Chondrocyte (in vitro differentiated cells): ENCODE measurements around the gene PTK7. TPM values are rescaled to one million over a fixed set of nuclear protein-coding genes. Genes with fewer than 3 reads are reported as not detected.
A peak's percentile ranks its signal among the peaks of the same experiment; 100 is the strongest.

ENCODE experiments used
- DNase-seq: peaks from one replicate; pipeline ENCODE4 v3.0.0; 2021; ENCODE audit warnings: mixed read lengths, low spot score
- H3K27ac Mint-ChIP-seq: one replicate; pipeline ENCODE4 v1.8.0; 2021; ENCODE audit warnings: mild to moderate bottlenecking, moderate library complexity, mixed read lengths; ENCODE audit not compliant: unreplicated experiment
- H3K27me3 Mint-ChIP-seq: 2 replicates; pipeline ENCODE4 v1.8.0; 2021; ENCODE audit warnings: low read depth, mixed read lengths
- H3K36me3 Mint-ChIP-seq: 2 replicates; pipeline ENCODE4 v1.8.0; 2021; ENCODE audit warnings: low read depth, mixed read lengths
- H3K4me1 Mint-ChIP-seq: 2 replicates; pipeline ENCODE4 v1.8.0; 2021; ENCODE audit warnings: low read depth, mild to moderate bottlenecking, mixed read lengths
- H3K4me3 Mint-ChIP-seq: one replicate; pipeline ENCODE4 v1.8.0; 2021; ENCODE audit warnings: mild to moderate bottlenecking, moderate library complexity, mixed read lengths; ENCODE audit not compliant: unreplicated experiment
- H3K9me3 Mint-ChIP-seq: 2 replicates; pipeline ENCODE4 v1.8.0; 2021; ENCODE audit warnings: low read depth, mixed read lengths
- CTCF ChIP-seq: fragments of 200-600 bp; sonication (generic); IDR thresholded peaks from 2 replicates; pipeline ENCODE4 v1.5.0; 2021; ENCODE audit warnings: antibody characterized with exemption, mild to moderate bottlenecking, moderate library complexity
- total RNA-seq: library from RNA; stranded (reverse); gene quantifications from 3 replicates; pipeline ENCODE4 v1.2.1, GENCODE V29; 2021

PTK7 gene
- total RNA-seq, 1 donor from 2014 or later: 288 TPM

DNA sequence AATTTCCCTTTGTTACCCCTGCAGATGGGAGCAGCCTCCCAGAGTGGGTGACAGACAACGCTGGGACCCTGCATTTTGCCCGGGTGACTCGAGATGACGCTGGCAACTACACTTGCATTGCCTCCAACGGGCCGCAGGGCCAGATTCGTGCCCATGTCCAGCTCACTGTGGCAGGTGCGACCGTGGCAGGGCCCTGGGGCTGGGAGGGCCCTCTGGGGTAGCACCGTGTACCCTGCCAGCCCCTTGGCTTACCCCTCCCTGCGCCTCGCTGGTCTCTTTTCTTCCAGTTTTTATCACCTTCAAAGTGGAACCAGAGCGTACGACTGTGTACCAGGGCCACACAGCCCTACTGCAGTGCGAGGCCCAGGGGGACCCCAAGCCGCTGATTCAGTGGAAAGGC is 65.5 kb downstream of the PTK7 start:
- TF ChIP-seq CTCF: no peak
- H3K4me1 Mint-ChIP-seq: peaks cover 11% of the 10 kb centered on the region
- no peaks in the 10 kb centered on the region for H3K9me3 Mint-ChIP-seq
- H3K4me3 Mint-ChIP-seq: no peak overlapping the region
- no peak overlapping the region for H3K27ac Mint-ChIP-seq
- no peaks in the 10 kb centered on the region for H3K27me3 Mint-ChIP-seq
- peaks cover 16% of the 10 kb centered on the region for H3K36me3 Mint-ChIP-seq
- no peak for DNase-seq

DNA sequence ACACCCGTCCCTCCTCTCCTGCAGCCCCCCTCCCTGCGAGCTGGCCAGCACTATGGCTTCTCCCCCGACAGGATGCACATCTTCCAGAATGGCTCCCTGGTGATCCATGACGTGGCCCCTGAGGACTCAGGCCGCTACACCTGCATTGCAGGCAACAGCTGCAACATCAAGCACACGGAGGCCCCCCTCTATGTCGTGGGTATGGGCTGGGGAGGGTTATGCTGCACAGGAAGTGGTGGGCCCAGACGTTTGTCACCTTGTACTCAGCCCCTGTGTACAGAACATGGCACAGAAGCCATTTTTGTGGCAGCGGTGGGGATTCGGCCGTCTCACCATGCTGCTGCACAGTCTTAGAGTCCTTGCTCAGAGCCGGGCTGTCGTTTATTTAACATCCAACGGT is 66.0 kb downstream of the PTK7 start:
- H3K27ac Mint-ChIP-seq: no peak overlapping the region
- H3K4me3 Mint-ChIP-seq: no peak overlapping the region
- DNase-seq: no peak
- H3K4me1 Mint-ChIP-seq: peaks cover 11% of the 10 kb centered on the region
- no peaks in the 10 kb centered on the region for H3K27me3 Mint-ChIP-seq
- H3K36me3 Mint-ChIP-seq: peaks cover 14% of the 10 kb centered on the region
- TF ChIP-seq CTCF: no peak
- no peaks in the 10 kb centered on the region for H3K9me3 Mint-ChIP-seq

DNA sequence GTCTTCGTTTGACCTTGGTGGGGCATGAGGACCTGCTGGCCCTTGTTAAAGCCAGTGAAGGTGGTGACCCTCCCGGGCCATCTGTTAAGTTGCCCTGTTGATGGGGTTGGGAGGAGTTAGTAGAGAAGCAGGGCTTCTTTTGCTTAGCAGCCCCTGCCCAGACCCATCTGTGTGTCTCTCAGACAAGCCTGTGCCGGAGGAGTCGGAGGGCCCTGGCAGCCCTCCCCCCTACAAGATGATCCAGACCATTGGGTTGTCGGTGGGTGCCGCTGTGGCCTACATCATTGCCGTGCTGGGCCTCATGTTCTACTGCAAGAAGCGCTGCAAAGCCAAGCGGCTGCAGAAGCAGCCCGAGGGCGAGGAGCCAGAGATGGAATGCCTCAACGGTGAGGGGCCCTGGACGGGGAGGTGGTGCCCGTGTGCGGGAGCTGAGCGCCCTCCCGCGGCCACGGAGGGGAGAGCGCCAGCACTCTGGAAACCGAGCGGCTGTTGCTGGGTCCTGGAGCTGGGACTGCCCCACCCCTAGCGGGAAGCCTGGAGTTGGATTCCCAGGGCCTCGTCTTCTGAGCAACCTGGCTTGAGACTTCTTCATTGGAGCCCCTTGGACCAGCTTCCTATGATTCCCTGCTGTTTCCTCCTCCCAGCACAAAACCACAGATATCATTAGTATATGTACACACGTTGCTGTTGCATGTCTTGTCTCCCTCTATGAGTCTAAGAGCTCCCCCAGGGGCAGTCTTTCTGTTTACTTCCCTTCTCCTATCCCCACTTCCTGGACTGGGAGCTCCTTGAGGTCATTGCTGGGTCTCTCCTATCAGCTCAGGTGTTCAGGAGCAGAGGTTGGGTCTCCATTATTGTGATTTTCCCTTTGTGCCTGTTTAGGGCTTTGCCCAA is 67.4 kb downstream of the PTK7 start:
- peak; percentile 97 for TF ChIP-seq CTCF

GRCh38 chr6:43144879-43145278 is 68.8 kb downstream of the PTK7 start:
- H3K27me3 Mint-ChIP-seq: no peaks in the 10 kb centered on the region
- no peak overlapping the region for H3K27ac Mint-ChIP-seq
- DNase-seq: no peak
- H3K4me1 Mint-ChIP-seq: peaks cover 23% of the 10 kb centered on the region
- no peak for TF ChIP-seq CTCF
- H3K4me3 Mint-ChIP-seq: no peak overlapping the region
- H3K36me3 Mint-ChIP-seq: peaks cover 18% of the 10 kb centered on the region
- no peaks in the 10 kb centered on the region for H3K9me3 Mint-ChIP-seq

More for the DNA sequence above, 67.4 kb downstream of the PTK7 start:
- no peak for DNase-seq
- peak overlapping the region; percentile 57 for H3K27ac Mint-ChIP-seq
- H3K36me3 Mint-ChIP-seq: peaks cover 18% of the 10 kb centered on the region
- peaks cover 14% of the 10 kb centered on the region for H3K4me1 Mint-ChIP-seq
- no peaks in the 10 kb centered on the region for H3K9me3 Mint-ChIP-seq
- H3K27me3 Mint-ChIP-seq: no peaks in the 10 kb centered on the region
- H3K4me3 Mint-ChIP-seq: no peak overlapping the region

DNA sequence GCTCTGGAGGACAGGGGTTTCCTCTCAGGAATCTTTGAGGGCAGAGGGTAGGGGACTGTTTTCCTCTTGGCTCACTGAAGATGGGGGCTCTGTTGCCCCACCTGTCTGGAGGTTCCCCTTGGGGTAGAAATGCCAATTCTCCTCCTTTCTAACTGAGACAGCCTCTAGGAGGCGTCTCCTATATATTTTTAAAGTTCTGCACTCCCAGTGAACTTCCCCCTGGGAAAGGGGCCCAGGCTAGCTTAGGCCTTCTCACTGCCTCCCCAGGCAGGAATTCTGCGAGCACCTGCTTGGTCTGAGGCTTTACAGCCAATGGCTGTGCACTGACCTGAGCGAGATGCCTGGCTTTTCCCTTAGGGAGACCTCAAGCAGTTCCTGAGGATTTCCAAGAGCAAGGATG is 70.1 kb downstream of the PTK7 start:
- TF ChIP-seq CTCF: no peak
- Mint-ChIP-seq H3K4me1 (peaks cover 23% of the 10 kb centered on the region), H3K4me3 (no peak overlapping the region), H3K27ac (peak overlapping the region; percentile 17), H3K27me3 (no peaks in the 10 kb centered on the region), H3K36me3 (peaks cover 15% of the 10 kb centered on the region), H3K9me3 (no peaks in the 10 kb centered on the region)
- DNase-seq: no peak
